Measurements from ENCODE around the gene TRIM58. TPM values are rescaled to one million over a fixed set of nuclear protein-coding genes. Genes with fewer than 3 reads are reported as not detected.

Gene TRIM58
- not detected for total RNA-seq (2021; ENCODE audit: unreplicated experiment)
- not detected for polyA plus RNA-seq (2012; ENCODE audit: insufficient read length)
- not detected for Bru-seq, nascent RNA
- BruChase-seq, experiment 1, labeled RNA remaining after a 2-hour chase = not detected
- BruChase-seq, experiment 2, labeled RNA remaining after a 6-hour chase = not detected
- long read RNA-seq = 0 reads

GRCh38 chr1:247857069-247857984, at the start of gene TRIM58:
TRIM58 (plus strand) TSS chr1:247857187; CDS start chr1:247857247, 60 bp downstream.
- Histone ChIP-seq H3K4me1 (ENCODE audit: control insufficient read depth, insufficient read depth, low read length) (no peaks in the 10 kb centered on the region), H3K36me3 (ENCODE audit: control insufficient read depth, insufficient read depth, low read length) (no peaks in the 10 kb centered on the region), H3K27me3 (ENCODE audit: control insufficient read depth, insufficient read depth, low read length) (no peaks in the 10 kb centered on the region), H3K9me3 (ENCODE audit: control insufficient read depth, insufficient read depth, low read depth, low read length) (no peaks in the 10 kb centered on the region), H3K4me3 (ENCODE audit: low read depth in 2 of 2, low read length in 2 of 2) (no peak within 1 kb of the TSS; a peak in 1 of 4 replicates), H3K27ac (ENCODE audit: low read length) (no peak within 1 kb of the TSS)
- in situ Hi-C loops (cut with HindIII; ENCODE audit: low pct_unique_long_range_greater_than_20kb, low sequenced_read_pairs) (no loop called here), intact Hi-C loops (cut with micrococcal nuclease; ENCODE audit: unreplicated experiment) (loop anchor here (10.0 kb wide), 1 partner anchor 57 kb away; no protein-coding TSS in a partner anchor)
- ATAC-seq (no peak), DNase-seq (ENCODE audit: low read depth, low spot score) (no peak)
- CTCF ChIA-PET = no interaction called here
- TF ChIP-seq SIN3A (IDR thresholded peaks at IDR 0.05; ENCODE audit: borderline replicate concordance, insufficient read depth, low read depth, low read length) (no peak), POLR2AphosphoS5 (IDR thresholded peaks at IDR 0.05; ENCODE audit: low read depth, low read length) (no peak), TCF7L2 (IDR thresholded peaks at IDR 0.05; ENCODE audit: low read depth, low read length) (no peak)
- TF ChIP-seq, protein P1, sequence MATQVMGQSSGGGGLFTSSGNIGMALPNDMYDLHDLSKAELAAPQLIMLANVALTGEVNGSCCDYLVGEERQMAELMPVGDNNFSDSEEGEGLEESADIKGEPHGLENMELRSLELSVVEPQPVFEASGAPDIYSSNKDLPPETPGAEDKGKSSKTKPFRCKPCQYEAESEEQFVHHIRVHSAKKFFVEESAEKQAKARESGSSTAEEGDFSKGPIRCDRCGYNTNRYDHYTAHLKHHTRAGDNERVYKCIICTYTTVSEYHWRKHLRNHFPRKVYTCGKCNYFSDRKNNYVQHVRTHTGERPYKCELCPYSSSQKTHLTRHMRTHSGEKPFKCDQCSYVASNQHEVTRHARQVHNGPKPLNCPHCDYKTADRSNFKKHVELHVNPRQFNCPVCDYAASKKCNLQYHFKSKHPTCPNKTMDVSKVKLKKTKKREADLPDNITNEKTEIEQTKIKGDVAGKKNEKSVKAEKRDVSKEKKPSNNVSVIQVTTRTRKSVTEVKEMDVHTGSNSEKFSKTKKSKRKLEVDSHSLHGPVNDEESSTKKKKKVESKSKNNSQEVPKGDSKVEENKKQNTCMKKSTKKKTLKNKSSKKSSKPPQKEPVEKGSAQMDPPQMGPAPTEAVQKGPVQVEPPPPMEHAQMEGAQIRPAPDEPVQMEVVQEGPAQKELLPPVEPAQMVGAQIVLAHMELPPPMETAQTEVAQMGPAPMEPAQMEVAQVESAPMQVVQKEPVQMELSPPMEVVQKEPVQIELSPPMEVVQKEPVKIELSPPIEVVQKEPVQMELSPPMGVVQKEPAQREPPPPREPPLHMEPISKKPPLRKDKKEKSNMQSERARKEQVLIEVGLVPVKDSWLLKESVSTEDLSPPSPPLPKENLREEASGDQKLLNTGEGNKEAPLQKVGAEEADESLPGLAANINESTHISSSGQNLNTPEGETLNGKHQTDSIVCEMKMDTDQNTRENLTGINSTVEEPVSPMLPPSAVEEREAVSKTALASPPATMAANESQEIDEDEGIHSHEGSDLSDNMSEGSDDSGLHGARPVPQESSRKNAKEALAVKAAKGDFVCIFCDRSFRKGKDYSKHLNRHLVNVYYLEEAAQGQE (IDR thresholded peaks at IDR 0.05; ENCODE audit: insufficient read depth in 1 of 2, low read depth in 2 of 2, low read length in 1 of 2) = no peak
- TF ChIP-seq, protein P2, sequence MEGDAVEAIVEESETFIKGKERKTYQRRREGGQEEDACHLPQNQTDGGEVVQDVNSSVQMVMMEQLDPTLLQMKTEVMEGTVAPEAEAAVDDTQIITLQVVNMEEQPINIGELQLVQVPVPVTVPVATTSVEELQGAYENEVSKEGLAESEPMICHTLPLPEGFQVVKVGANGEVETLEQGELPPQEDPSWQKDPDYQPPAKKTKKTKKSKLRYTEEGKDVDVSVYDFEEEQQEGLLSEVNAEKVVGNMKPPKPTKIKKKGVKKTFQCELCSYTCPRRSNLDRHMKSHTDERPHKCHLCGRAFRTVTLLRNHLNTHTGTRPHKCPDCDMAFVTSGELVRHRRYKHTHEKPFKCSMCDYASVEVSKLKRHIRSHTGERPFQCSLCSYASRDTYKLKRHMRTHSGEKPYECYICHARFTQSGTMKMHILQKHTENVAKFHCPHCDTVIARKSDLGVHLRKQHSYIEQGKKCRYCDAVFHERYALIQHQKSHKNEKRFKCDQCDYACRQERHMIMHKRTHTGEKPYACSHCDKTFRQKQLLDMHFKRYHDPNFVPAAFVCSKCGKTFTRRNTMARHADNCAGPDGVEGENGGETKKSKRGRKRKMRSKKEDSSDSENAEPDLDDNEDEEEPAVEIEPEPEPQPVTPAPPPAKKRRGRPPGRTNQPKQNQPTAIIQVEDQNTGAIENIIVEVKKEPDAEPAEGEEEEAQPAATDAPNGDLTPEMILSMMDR (IDR thresholded peaks at IDR 0.05) = no peak
- POLR2A ChIA-PET = interaction anchor here (0.6 kb wide), 1 partner anchor 10 kb away, joined by 4 read pairs; no protein-coding TSS in a partner anchor
- BruUV-seq (replicated peaks) = no TSS peak

GRCh38 chr1:247812637-247813036, 44.4 kb upstream of the TRIM58 start:
- Histone ChIP-seq H3K4me1 (ENCODE audit: control insufficient read depth, insufficient read depth, low read length) (no peaks in the 10 kb centered on the region), H3K27ac (ENCODE audit: low read length) (no peak overlapping the region), H3K4me3 (ENCODE audit: low read depth in 2 of 2, low read length in 2 of 2) (no peak overlapping the region), H3K27me3 (ENCODE audit: control insufficient read depth, insufficient read depth, low read length) (no peaks in the 10 kb centered on the region), H3K36me3 (ENCODE audit: control insufficient read depth, insufficient read depth, low read length) (no peaks in the 10 kb centered on the region), H3K9me3 (ENCODE audit: control insufficient read depth, insufficient read depth, low read depth, low read length) (no peaks in the 10 kb centered on the region)
- intact Hi-C loops (cut with micrococcal nuclease; ENCODE audit: unreplicated experiment) = no loop called here
- ChIA-PET POLR2A (no interaction called here), CTCF (no interaction called here)
- no peak for ATAC-seq
- in situ Hi-C loops (cut with HindIII; ENCODE audit: low pct_unique_long_range_greater_than_20kb, low sequenced_read_pairs) = no loop called here
- DNase-seq (ENCODE audit: low read depth, low spot score) = no peak
- BruUV-seq (replicated peaks) = no TSS peak
- TF ChIP-seq, protein P1 (IDR thresholded peaks at IDR 0.05; ENCODE audit: insufficient read depth in 1 of 2, low read depth in 2 of 2, low read length in 1 of 2) = no peak

Data from Panc1 (cell line).